Measurements from ENCODE around the gene DERA. TPM values are rescaled to one million over a fixed set of nuclear protein-coding genes. Genes with fewer than 3 reads are reported as not detected.

The DERA gene
- total and polyA plus RNA-seq, 11 donors: 19.0 to 44.3 (median 23.8) TPM

GRCh38 chr12:15955281-15955680 lies 44.1 kb downstream of the DERA start:
- no peak overlapping the region for H3K27ac ChIP-seq
- no peak for DNase-seq
- H3K27me3 ChIP-seq: no peaks in the 10 kb centered on the region
- ATAC-seq: no peak
- no peaks in the 10 kb centered on the region for H3K4me1 ChIP-seq
- WGBS, 4 donors: 81 to 87% (median 86%) methylated on average over 4 of the region's 4 CpGs
- peaks cover 0 to 36% (median 16%) of the 10 kb centered on the region in 9 donors for H3K36me3 ChIP-seq
- no peak for TF ChIP-seq POLR2A (IDR thresholded peaks at IDR 0.05)
- no peak for TF ChIP-seq CTCF (IDR thresholded peaks at IDR 0.05)
- no peak overlapping the region for H3K4me3 ChIP-seq
- intact Hi-C loops (cut with DNase I): no loop called here
- H3K9me3 ChIP-seq: no peaks in the 10 kb centered on the region

DNA sequence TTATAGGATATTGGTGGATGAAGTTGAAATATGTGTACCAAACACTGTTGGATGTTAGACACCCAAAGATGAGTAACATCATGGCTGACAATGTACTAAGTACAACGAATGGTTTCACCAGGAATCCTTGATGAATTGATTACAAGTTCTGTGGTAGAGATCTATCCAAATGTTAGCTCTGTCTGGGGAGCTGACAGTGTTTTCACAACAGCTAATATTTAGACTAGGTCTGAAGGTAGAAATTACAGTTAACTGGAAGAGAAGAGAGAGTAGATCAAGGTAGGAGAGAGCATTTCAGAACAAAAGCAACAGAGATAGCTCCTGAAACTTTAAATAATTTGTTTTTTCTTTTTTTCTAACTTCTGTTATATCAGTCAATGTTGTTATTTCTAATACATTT lies 44.9 kb downstream of the DERA start:
- no peak overlapping the region for H3K27ac ChIP-seq
- no peak overlapping the region for H3K4me3 ChIP-seq
- 83 to 89% (median 88%) methylated on average over 1 of the region's 1 CpG for WGBS, 4 donors
- ATAC-seq: no peak
- TF ChIP-seq POLR2A (IDR thresholded peaks at IDR 0.05) (no peak), CTCF (IDR thresholded peaks at IDR 0.05) (no peak)
- no peaks in the 10 kb centered on the region for H3K4me1 ChIP-seq
- H3K27me3 ChIP-seq: no peaks in the 10 kb centered on the region
- no peaks in the 10 kb centered on the region for H3K9me3 ChIP-seq
- intact Hi-C loops (cut with DNase I): no loop called here
- no peak for DNase-seq
- H3K36me3 ChIP-seq: peaks cover 0 to 43% (median 21%) of the 10 kb centered on the region in 9 donors

GRCh38 chr12:15956413-15957185 lies 45.5 kb downstream of the DERA start:
- peaks cover 0 to 49% (median 27%) of the 10 kb centered on the region in 9 donors for H3K36me3 ChIP-seq
- H3K4me3 ChIP-seq: no peak overlapping the region
- TF ChIP-seq POLR2A (IDR thresholded peaks at IDR 0.05) (no peak), CTCF (IDR thresholded peaks at IDR 0.05) (no peak)
- no peak overlapping the region for H3K27ac ChIP-seq
- no peaks in the 10 kb centered on the region for H3K4me1 ChIP-seq
- no peaks in the 10 kb centered on the region for H3K9me3 ChIP-seq
- DNase-seq (no peak), ATAC-seq (no peak)
- H3K27me3 ChIP-seq: no peaks in the 10 kb centered on the region
- intact Hi-C loops (cut with DNase I): no loop called here
- 96 to 98% (median 96%) methylated on average over 9 of the region's 9 CpGs for WGBS, 4 donors

- no peak for TF ChIP-seq POLR2A (IDR thresholded peaks at IDR 0.05)
- TF ChIP-seq CTCF (IDR thresholded peaks at IDR 0.05): no peak
- no peaks in the 10 kb centered on the region for H3K9me3 ChIP-seq
- no peaks in the 10 kb centered on the region for H3K27me3 ChIP-seq
- DNase-seq (no peak), ATAC-seq (no peak)
- no peaks in the 10 kb centered on the region for H3K4me1 ChIP-seq
- no peak overlapping the region for H3K4me3 ChIP-seq
- WGBS, 4 donors: 76 to 90% (median 79%) methylated on average over 4 of the region's 4 CpGs
- H3K27ac ChIP-seq: no peak overlapping the region
- intact Hi-C loops (cut with DNase I): no loop called here
- peaks cover 0 to 89% (median 62%) of the 10 kb centered on the region in 9 donors for H3K36me3 ChIP-seq
These were observed 51.6 kb downstream of the DERA start for GRCh38 chr12:15962760-15963159.
